ENCODE data around the gene INO80.

The INO80 gene

DNA sequence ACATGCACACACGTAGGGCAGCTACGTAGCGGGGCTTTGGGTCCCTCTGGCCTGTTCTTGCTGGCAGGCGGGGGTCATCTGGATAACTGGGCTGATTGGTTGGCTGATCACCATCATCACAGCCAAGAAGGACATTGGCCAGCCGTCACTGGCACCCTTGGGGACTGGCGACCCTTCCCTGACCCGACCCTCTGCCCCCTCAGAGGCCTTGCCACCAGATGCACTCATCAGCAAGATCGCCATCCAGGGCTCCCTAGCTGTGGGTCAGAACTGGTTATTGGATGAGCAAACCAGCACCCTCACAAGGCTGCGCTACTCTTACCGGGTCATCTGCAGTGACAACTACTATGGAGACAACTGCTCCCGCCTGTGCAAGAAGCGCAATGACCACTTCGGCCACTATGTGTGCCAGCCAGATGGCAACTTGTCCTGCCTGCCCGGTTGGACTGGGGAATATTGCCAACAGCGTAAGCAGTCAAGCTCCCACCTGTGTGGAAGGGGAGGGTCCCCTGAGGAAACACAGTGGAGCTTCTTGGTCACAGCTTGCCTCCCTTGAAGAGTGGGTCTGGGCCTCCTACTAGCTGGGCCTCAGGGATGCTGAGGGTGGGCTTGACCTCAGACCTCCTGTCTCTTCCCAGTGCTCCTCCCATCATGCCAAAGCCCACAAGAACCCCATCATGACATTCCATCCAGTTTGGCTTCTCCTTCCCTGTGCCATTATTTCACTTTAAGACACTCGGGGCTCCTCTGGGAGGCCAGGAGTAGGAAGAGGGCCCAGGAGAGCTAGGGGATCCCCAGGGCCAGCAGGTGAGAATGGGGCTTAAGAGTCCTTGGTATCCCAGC is 184.6 kb downstream of the INO80 start:
- TF ChIP-seq, protein P1, sequence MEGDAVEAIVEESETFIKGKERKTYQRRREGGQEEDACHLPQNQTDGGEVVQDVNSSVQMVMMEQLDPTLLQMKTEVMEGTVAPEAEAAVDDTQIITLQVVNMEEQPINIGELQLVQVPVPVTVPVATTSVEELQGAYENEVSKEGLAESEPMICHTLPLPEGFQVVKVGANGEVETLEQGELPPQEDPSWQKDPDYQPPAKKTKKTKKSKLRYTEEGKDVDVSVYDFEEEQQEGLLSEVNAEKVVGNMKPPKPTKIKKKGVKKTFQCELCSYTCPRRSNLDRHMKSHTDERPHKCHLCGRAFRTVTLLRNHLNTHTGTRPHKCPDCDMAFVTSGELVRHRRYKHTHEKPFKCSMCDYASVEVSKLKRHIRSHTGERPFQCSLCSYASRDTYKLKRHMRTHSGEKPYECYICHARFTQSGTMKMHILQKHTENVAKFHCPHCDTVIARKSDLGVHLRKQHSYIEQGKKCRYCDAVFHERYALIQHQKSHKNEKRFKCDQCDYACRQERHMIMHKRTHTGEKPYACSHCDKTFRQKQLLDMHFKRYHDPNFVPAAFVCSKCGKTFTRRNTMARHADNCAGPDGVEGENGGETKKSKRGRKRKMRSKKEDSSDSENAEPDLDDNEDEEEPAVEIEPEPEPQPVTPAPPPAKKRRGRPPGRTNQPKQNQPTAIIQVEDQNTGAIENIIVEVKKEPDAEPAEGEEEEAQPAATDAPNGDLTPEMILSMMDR (conservative IDR thresholded peaks at IDR 0.05; ENCODE audit: low read length): no peak
- DNase-seq (ENCODE audit: low read depth): no peak
- no peak overlapping the region for H3K4me3 ChIP-seq (ENCODE audit: low read length)

DNA sequence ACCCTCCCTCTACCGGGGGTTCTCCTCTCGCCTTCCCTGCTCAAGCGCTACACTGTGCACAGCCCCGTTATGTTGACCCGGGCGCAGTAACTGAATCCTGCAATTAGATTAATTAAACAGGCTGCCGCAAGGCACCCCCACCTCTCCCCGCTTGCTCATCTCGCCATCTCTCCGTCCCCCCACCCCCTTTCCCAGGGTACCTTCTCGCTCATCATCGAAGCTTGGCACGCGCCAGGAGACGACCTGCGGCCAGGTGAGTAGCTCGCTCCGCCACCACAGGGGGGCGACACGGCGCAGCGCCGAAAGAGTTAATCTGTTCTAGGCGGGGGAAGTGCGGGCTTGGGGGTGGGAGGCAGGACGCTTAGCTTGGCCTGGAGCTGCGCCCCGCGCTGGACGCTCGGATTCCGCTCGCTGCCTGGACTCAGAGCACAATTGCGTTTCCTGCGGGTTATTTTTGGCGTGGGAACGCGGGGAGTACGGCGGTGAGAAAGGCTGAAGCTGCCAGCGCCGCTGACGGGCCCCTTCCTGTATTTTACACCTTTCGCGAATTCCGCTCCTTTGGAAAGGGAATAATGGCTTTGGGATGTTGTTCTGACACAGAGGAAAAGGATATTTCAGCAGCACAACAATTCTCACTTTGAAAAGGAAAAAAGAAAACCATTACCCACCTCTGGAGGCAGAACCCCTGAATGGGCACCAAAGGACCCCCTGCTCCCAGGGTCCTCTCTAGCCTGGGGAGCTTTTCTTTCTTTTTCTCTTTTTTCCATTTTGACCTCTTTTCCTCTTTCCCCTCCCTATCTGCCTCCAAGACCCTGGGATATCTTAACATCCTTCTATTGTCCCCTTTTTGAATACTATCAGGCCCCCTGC is 185.4 kb downstream of the INO80 start:
- DNase-seq (ENCODE audit: low read depth): no peak
- peak overlapping the region; percentile 15; the same call in 1 of the 2 replicates for H3K4me3 ChIP-seq (ENCODE audit: low read length)
- TF ChIP-seq, protein P1 (conservative IDR thresholded peaks at IDR 0.05; ENCODE audit: low read length): no peak; the same call in 1 of the 2 replicates

DNA sequence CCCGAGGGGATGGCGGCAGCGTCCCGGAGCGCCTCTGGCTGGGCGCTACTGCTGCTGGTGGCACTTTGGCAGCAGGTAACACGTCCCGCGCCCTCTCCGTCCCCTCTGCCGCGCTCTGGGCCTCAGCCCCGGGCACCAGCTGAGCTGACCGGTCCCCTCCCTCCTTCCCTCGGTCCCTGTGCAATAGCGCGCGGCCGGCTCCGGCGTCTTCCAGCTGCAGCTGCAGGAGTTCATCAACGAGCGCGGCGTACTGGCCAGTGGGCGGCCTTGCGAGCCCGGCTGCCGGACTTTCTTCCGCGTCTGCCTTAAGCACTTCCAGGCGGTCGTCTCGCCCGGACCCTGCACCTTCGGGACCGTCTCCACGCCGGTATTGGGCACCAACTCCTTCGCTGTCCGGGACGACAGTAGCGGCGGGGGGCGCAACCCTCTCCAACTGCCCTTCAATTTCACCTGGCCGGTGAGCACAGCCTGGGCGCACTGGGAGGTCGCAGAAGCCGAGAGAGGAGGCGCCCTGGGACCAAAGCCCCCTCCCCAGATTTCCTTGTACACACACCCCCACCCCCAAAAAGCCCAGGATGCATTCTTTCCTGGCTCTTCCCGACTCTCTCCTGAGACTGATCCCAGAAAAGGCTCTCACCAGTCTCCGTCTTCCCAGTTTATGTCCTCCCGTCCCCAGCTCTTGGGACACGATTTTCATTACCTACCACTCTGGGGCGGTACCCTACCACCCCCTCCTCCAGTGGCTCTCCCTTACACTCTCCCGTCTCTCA is 186.2 kb downstream of the INO80 start:
- DNase-seq (ENCODE audit: low read depth): peak; percentile 45
- TF ChIP-seq, protein P1 (conservative IDR thresholded peaks at IDR 0.05; ENCODE audit: low read length): no peak
- peak overlapping the region; percentile 43 for H3K4me3 ChIP-seq (ENCODE audit: low read length)

Measured in AG10803 (cell line).